Testis (tissue), 3 donors: ENCODE measurements around the gene HMX2. TPM values are rescaled to one million over a fixed set of nuclear protein-coding genes. Genes with fewer than 3 reads are reported as not detected.

Source experiments
- DNase-seq: peaks from one replicate; pipeline ENCODE4 v3.0.0-alpha.2; 2019
- H3K27ac ChIP-seq, 2 donors: fragments of 200-600 bp; sonication (generic); one replicate each; pipeline ENCODE4 v1.5.1; 2019
- H3K27me3 ChIP-seq: fragments of 200-600 bp; sonication (generic); one replicate; pipeline ENCODE4 v1.5.1; 2019
- H3K36me3 ChIP-seq: fragments of 200-600 bp; sonication (generic); one replicate; pipeline ENCODE4 v1.5.1; 2017; ENCODE audit warnings: low read depth; ENCODE audit errors: missing control alignments
- H3K4me1 ChIP-seq: fragments of 200-600 bp; sonication (generic); one replicate; pipeline ENCODE4 v1.5.1; 2019
- H3K4me3 ChIP-seq, 2 donors: fragments of 200-600 bp; sonication (generic); one replicate each; pipeline ENCODE4 v1.5.1; 2017 to 2019
- H3K9me3 ChIP-seq: fragments of 200-600 bp; sonication (generic); one replicate; pipeline ENCODE4 v1.5.1; 2017
- CTCF ChIP-seq, 3 experiments: fragments of 450-650 bp in 2 of 3; fragments of 200-600 bp in 1 of 3; sonication (generic) in 1 of 3; IDR thresholded peaks; one replicate each; pipeline ENCODE4 v1.5.1; 2016 to 2019; ENCODE audit warnings: antibody characterized with exemption in 3 of 3, mild to moderate bottlenecking in 2 of 3, moderate library complexity in 1 of 3
- POLR2A ChIP-seq: fragments of 450-650 bp; IDR thresholded peaks from one replicate; pipeline ENCODE4 v1.6.1; 2017; ENCODE audit warnings: antibody characterized with exemption, mild to moderate bottlenecking, moderate library complexity
- WGBS, 2 donors: methylation state at CpG; one replicate each; pipeline ENCODE4 v1.1.5; 2018; 5-methylcytosine and 5-hydroxymethylcytosine counted together
- intact Hi-C: fragments of 100-400 bp; cut with DNase I; formaldehyde crosslinking; loops from one replicate; pipeline ENCODE4 v1.15.1; 2023; ENCODE audit warnings: low total_unique reads
- polyA plus RNA-seq: library from polyadenylated mRNA; stranded (reverse); fragments of 350-450 nt; fragmentation: Illumina TruSeq; extraction: RNeasy Lipid Tissue Mini Kit (QIAGEN cat#74804); gene quantifications from one replicate; pipeline ENCODE4 v1.2.3, GENCODE V29; 2014; ENCODE audit warnings: low read depth, low replicate concordance; ENCODE audit not compliant: insufficient read depth
- total RNA-seq, 2 donors: library from RNA; depleted of rRNA; stranded (reverse); fragments of >200 nt; gene quantifications; one replicate each; pipeline ENCODE4 v1.2.3, GENCODE V29; 2016

HMX2 gene
- total and polyA plus RNA-seq, 3 donors from 2014 or later = 0.19 to 0.47 TPM; not detected in 1

- Histone ChIP-seq H3K27ac (no peak overlapping the region), H3K4me3 (peak overlapping the region; percentile 21 to 24), H3K36me3 (no peaks in the 10 kb centered on the region), H3K9me3 (no peaks in the 10 kb centered on the region), H3K27me3 (peaks cover 14% of the 10 kb centered on the region), H3K4me1 (peaks cover 12% of the 10 kb centered on the region)
- DNase-seq = no peak
- 2 to 4% methylated on average over 9 to 33 of the region's 46 CpGs for WGBS, 2 donors
- TF ChIP-seq POLR2A (no peak), CTCF (IDR thresholded peaks at IDR 0.05) (no peak)
- intact Hi-C loops = loop anchor here (5.0 kb wide), 1 partner anchor 422 kb away; no protein-coding TSS in a partner anchor
Observed at GRCh38 chr10:123134915-123135414, 13.0 kb upstream of the HMX2 start.

DNA sequence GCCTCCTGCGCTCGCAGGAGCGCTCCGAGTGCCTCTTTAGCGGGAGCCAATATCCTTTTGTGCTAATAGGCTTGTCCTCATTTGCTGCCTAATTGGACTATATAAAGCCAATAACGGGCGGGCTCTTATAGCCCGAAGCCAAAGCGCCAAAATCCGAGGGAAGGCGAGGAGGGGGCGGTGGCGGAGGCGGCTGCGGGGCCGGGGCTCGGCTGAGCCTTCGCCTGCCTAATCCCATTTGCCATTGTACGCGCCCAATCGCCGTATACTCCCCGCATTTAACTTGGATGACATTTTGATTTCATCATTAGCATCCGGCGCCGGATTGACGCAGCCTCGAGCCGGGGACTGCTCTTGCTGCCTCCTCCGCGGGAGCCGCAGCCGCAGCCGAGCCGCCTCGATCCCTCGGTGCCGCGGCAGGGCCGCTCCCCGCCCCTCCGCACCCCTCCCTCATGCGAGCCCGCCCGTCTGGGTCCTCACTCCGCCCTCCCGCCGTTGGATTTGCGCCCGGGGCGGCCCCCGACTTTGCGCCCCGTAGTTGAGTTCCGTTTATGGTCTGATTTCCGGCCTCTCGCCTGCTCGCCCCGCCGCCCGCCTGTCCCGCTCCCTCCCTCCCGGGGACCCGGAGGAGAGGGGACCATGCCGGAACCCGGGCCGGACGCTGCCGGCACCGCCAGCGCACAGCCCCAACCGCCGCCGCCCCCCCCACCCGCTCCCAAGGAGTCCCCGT, 12.4 kb upstream of the HMX2 start, which contains the start of gene HMX3:
Gene HMX3 (plus strand): TSS at position 556 of the 727 bp plus-strand sequence. CDS start 81 bp downstream, at position 637.
- H3K27me3 ChIP-seq = peaks cover 16% of the 10 kb centered on the region
- no peak for DNase-seq

DNA sequence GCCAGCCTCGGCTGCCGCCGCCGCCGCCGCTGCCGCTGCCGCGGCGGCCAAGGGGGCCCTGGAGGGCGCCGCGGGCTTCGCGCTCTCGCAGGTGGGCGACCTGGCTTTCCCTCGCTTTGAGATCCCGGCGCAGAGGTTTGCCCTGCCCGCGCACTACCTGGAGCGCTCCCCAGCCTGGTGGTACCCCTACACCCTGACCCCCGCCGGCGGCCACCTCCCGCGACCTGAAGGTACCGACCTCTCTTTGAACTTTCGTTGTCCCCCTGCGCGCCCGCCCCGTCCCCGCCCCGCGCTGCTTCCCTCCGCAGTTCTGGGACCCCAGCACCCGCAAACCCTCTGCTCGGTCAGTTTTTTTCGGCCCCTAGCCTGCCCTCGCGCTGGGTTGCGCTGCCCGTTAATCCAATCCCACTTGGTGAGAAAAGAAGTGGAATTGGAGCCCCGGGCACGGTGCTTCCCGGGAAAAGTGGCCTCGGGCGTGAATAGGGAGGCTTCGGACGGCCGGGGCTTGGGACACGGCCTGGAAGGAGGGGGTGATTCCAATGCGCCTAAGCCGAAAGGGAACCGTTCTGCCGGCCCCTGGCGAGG, 11.6 kb upstream of the HMX2 start:
- Histone ChIP-seq H3K27me3 (peaks cover 16% of the 10 kb centered on the region), H3K36me3 (no peaks in the 10 kb centered on the region), H3K9me3 (no peaks in the 10 kb centered on the region), H3K4me3 (peak overlapping the region; percentile 12 to 43), H3K4me1 (peaks cover 12% of the 10 kb centered on the region), H3K27ac (no peak overlapping the region)
- TF ChIP-seq POLR2A (no peak), CTCF (IDR thresholded peaks at IDR 0.05) (no peak)
- WGBS, 2 donors = 3% methylated on average over 30 to 54 of the region's 59 CpGs
- intact Hi-C loops = loop anchor here (5.0 kb wide), 1 partner anchor 421 kb away; no protein-coding TSS in a partner anchor
- DNase-seq = no peak

More for the DNA sequence above, 12.4 kb upstream of the HMX2 start, which contains the start of gene HMX3:
- Histone ChIP-seq H3K4me3 (peak within 1 kb of the TSS; percentile 21 to 43), H3K9me3 (no peaks in the 10 kb centered on the region), H3K4me1 (peaks cover 12% of the 10 kb centered on the region), H3K27ac (no peak within 1 kb of the TSS), H3K36me3 (no peaks in the 10 kb centered on the region)
- WGBS, 2 donors = 0 to 3% methylated on average over 3 to 76 of the region's 76 CpGs
- TF ChIP-seq POLR2A (no peak), CTCF (IDR thresholded peaks at IDR 0.05) (no peak)
- intact Hi-C loops = loop anchor here (5.0 kb wide), 1 partner anchor 422 kb away; no protein-coding TSS in a partner anchor

GRCh38 chr10:123136806-123137642, 10.9 kb upstream of the HMX2 start:
- Histone ChIP-seq H3K27ac (no peak overlapping the region), H3K4me1 (peaks cover 12% of the 10 kb centered on the region), H3K9me3 (no peaks in the 10 kb centered on the region), H3K36me3 (no peaks in the 10 kb centered on the region), H3K27me3 (peaks cover 21% of the 10 kb centered on the region), H3K4me3 (peak overlapping the region; percentile 12 to 43)
- 1 to 4% methylated on average over 26 to 82 of the region's 83 CpGs for WGBS, 2 donors
- intact Hi-C loops = loop anchor here (5.0 kb wide), 1 partner anchor 420 kb away; no protein-coding TSS in a partner anchor
- no peak for DNase-seq
- TF ChIP-seq POLR2A = no peak
- TF ChIP-seq CTCF (IDR thresholded peaks at IDR 0.05) = no peak
